GM19240 (cell line): ENCODE results near the gene EGFL6.

Experiments
- DNase-seq: peaks from one replicate; pipeline ENCODE4 v3.0.0; 2011; ENCODE audit warnings: low spot score; ENCODE audit not compliant: insufficient read length

EGFL6 gene, protein sequence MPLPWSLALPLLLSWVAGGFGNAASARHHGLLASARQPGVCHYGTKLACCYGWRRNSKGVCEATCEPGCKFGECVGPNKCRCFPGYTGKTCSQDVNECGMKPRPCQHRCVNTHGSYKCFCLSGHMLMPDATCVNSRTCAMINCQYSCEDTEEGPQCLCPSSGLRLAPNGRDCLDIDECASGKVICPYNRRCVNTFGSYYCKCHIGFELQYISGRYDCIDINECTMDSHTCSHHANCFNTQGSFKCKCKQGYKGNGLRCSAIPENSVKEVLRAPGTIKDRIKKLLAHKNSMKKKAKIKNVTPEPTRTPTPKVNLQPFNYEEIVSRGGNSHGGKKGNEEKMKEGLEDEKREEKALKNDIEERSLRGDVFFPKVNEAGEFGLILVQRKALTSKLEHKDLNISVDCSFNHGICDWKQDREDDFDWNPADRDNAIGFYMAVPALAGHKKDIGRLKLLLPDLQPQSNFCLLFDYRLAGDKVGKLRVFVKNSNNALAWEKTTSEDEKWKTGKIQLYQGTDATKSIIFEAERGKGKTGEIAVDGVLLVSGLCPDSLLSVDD

DNA sequence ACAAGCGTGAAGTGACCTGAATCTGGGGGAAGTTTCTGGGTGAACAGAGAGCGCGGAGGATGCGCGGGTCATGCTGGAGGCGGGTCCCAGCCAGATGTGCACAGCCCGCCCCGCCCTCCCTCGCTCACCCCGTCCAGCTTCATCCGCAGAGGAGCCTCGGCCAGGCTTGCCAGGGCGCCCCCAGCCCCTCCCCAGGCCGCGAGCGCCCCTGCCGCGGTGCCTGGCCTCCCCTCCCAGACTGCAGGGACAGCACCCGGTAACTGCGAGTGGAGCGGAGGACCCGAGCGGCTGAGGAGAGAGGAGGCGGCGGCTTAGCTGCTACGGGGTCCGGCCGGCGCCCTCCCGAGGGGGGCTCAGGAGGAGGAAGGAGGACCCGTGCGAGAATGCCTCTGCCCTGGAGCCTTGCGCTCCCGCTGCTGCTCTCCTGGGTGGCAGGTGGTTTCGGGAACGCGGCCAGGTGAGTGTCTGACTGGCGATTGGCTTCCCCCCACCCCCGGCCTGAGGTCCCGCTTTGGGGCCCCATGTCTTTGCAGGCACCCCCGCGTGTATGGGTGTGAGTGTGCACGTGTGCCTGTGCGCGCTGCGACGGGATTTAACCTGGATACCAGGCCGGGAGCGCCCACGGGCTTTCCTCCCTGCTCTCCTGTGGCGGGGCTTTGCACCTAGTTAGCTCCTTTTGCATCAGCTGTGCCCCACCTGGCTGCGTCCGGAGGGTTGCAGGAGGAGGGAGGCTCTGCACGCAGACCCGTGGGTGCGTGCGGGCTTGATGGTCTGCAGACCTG lies at the start of gene EGFL6:
TSS of gene EGFL6 (plus strand) at position 123 of the 782 bp plus-strand sequence. CDS start at position 384, 261 bp downstream.
- no peak for DNase-seq

DNA sequence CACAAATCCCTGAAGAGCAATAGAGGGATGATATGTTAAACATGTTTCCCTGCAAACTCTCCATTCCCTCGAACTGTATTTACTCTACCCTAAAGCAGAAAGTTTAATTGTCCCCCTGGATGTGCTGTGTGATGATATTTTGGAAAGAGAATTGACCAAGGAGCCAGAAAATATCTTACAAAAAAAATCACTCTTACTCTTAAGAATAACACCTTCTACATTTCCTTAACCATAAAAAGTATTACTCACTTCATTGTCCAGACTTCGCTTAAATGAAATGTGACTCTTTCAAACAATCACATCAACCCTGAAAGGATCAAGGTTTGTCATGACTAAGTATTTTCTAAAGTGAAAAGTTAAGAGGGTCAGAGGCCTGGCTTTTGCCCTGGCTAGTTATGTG lies 49.0 kb upstream of the EGFL6 start:
- no peak for DNase-seq

GRCh38 chrX:13520936-13521335 lies 48.5 kb upstream of the EGFL6 start:
- no peak for DNase-seq

- DNase-seq, result no peak
These were observed 46.6 kb upstream of the EGFL6 start for GRCh38 chrX:13522811-13523210.

DNA sequence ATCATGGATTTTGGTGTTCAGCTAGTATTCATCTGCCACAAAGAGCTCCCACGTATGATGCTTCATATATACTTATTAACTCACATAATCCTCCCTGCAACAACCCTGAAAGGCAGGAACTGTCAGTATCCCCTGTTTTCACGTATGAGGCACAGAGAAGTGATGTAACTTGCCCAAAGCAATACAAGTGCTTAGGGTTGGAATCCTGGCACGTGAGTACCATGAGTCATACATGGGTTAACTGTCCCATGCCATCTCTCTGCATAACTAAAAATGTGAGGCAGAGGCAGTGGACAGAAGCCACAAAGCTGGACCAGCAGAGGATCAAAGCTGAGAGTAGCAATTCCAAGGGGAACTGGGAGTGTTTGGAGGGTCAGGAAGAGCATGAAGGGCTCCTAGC lies 35.7 kb upstream of the EGFL6 start:
- DNase-seq, result no peak

DNA sequence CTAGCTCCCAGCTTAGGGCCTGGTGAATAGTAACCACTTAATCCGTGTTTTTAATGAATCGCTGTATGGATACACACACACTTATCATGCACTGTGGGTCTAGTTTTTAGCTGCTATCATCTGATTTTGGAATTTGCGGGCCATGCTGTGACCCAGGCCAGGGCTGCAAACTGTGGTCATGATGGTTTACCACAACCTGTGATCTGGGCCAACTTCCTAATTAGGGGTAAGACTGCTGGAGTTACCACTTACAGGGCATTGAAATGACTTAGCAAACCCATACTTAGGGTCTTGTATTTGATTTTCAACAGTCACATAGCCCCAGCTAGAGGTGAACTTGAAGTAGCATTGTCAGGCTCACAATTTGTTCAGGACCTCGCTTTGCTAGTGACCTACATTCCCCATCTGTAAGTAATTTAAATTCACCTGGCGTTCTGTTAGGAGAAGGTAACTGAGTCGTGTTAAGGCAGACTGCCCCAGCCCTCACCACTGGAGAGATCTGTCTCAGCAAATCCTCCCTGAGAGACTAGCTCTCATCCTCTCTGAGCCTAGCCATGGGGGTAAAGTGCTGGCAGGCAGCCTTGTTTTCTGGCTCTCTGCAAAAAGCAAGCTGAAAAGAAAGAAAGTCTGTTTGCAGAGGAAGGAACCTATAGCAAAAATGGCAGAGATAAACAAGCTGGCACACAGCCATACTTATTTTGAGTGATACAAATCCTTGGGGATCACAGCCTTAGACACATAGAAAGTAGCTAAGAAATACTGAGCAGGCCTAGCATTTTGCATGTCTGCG lies 33.8 kb upstream of the EGFL6 start:
- DNase-seq, result no peak

DNA sequence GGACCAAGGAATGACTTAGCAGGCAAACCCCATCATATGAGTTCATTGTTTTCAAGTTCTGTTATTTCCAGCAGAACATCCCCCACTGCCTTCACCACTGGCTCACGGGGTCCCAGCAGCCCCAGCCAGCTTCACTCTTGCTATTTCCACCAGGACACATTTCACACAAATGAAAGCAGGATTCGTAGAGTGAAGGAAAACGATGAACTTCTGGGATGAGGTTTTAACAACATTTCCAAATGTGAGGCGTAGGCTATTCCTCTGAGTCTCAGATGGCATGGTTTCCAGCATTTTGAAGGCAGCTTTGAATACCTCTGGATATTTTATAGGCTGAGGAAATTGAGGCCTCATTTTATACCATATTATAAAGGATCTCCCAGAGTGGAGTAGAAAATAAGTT lies 32.9 kb upstream of the EGFL6 start:
- no peak for DNase-seq

DNA sequence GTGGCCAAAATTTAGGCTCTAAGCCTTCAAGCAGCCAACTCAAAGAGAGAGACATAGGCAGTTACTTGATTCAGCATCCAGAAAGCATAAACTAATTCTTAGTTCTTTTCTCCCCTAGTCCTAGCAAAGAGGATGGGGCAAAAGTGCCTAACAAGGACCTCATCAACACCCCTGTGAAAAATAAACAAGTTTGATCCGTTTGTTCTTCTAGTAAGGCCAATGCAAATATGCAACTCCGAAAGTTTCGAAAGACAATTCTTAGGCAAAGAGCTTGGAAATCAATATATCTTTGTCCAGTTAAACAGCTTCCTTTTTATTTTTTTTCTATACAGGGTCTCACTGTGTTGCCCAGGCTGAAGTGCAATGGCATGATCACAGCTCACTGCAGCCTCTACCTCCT lies 31.0 kb upstream of the EGFL6 start:
- DNase-seq, result no peak

- DNase-seq, result no peak
These were observed 28.8 kb upstream of the EGFL6 start for GRCh38 chrX:13540602-13541001.

DNA sequence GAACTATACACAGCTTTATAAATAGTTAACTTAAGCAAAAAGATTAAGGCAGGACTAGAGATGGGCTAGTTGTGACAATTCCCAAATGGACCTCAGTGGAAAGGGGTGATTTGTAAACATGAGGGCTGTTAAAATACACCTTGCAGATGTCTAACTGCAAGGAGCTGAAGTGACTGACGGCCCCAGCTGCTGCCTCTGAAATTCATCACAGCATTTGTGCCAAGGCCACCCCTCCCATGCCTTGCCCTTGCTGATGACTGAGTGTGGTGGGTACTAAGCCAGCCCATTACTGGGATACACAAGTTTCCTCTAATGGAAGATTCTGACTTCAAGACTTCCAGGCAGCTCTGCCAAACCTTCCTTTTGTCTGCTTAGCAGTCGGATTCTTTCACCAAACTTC lies 23.7 kb upstream of the EGFL6 start:
- no peak for DNase-seq

GRCh38 chrX:13547671-13548070 lies 21.7 kb upstream of the EGFL6 start:
- no peak for DNase-seq

DNA sequence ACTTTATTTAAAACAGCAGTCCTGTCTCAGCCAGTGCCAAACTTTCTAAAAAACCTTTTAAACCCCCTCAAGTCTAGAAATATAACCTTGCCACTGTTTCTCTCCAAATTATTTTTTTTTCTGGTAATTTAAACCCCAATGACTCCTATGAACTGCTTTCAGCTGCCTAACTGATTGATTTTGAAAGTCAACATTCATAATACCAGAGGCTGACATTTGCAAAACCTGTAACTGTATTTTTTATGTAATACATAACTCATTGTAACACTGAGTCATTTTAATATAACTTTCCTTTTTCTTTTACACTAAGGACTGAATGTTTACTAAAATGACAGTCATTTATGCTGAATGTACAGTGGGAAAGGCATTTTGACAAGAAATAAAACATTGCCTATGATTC lies 19.1 kb upstream of the EGFL6 start:
- no peak for DNase-seq

DNA sequence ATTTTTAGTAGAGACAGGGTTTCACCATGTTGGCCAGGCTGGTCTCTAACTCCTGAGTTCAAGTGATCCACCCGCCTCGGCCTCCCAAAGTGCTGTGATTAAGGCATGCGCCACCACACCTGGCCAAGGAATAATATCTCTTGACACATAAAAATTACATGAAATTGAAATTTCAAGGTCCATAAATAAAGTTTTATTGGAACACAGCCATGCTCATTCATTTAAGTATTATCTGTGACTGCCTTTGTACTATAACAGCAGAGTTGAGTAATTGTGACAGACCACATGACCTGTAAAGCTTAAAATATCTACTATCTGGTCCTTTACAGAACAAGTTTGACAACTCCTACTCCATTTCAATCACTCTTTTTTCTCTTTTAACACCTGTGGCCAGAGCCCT lies 17.8 kb upstream of the EGFL6 start:
- no peak for DNase-seq

GRCh38 chrX:13552892-13553291 lies 16.5 kb upstream of the EGFL6 start:
- no peak for DNase-seq

DNA sequence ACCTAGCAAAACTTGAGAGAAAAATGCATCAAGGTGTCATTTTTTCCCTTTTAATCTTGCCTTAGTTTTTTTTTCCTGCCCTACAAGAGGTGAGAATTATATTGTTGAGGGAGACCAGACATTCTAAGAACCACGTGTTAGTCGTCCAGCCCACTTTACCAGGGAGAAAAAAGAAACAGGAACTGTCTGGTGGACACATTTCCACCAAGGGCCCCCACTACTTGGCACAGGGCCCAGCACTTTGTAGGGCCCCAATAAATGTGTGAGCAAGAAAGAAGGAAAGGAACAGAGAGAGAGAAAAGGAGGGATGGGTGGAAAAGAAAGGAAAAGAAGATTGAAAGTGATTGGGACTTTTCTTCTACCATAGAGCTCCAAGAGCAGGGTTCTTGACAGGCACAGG lies 3.9 kb upstream of the EGFL6 start:
- no peak for DNase-seq

- DNase-seq, result no peak
These were observed 832 bp downstream of the EGFL6 start for GRCh38 chrX:13570261-13570605.

GRCh38 chrX:13571136-13571535 lies 1.7 kb downstream of the EGFL6 start:
- DNase-seq, result no peak

- DNase-seq, result no peak
These were observed 5.2 kb downstream of the EGFL6 start for GRCh38 chrX:13574600-13574999.

DNA sequence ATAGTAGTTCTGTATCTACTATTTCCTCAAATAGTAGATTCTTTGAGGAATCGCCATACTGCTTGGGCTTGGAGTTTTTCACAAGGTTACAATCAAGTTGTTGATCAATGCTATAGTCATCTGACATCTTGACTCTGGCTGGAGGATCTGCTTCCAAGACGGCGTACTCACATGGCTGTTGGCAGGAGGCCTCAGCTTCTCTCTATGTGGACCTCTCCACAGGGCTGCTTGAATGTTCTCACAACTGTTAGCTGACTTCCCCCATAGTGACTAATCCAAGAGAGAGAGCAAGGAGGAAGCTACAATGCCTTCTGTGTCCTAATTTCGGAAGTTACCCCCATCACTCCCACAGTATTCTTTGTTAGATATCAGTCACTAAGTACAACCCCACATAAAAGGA lies 10.3 kb downstream of the EGFL6 start:
- DNase-seq, result no peak

DNA sequence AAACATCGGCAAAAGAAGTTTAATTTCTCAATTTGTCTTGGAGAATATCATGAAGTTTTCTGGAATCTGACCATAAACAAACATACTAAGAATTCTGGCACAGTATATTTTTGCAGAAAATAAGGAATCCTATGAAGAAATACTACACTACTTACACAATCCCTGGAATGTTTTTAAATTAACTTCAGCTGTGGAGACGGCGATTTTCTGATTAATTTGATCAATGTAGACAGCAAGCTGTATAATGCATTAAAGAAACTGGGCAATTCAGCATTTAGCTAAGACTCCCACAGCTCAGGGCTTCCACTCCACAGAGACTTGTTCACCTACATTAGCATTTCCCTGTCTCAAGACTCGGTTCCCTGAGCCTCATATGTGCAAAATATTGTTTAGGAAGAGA lies 12.2 kb downstream of the EGFL6 start:
- DNase-seq, result no peak

GRCh38 chrX:13587786-13588477 lies 18.5 kb downstream of the EGFL6 start:
- DNase-seq, result no peak
